Stimulated activated effector memory CD8-positive, alpha-beta T cell treated with anti-CD3 and anti-CD28 coated beads, Interleukin-12 subunit alpha, Interleukin-12 subunit beta, amount 100 ng/mL, for 72 hours (primary cell): Measurements from ENCODE around the gene SNX22.
"Not testable (repeated sequence)": the region's sequence is repeated elsewhere in the genome, so short reads cannot be mapped to it uniquely, and the experiment has no call there.

Experiments
- ATAC-seq: fragments of 150-1000 bp; cut with Tn5 transposase; 2 replicates; pipeline ENCODE4 v1.10.0; 2021
- DNase-seq, 2 donors: peaks; one replicate each; pipeline ENCODE4 v3.0.0; 2021 to 2022; ENCODE audit warnings: low spot score in 2 of 2
- H3K27ac Mint-ChIP-seq: one replicate; pipeline ENCODE4 v1.8.0; 2022; ENCODE audit warnings: mild to moderate bottlenecking, mixed read lengths
- H3K36me3 Mint-ChIP-seq: one replicate; pipeline ENCODE4 v1.8.0; 2022; ENCODE audit warnings: mild to moderate bottlenecking, mixed read lengths
- H3K4me1 Mint-ChIP-seq: one replicate; pipeline ENCODE4 v1.8.0; 2022; ENCODE audit warnings: mixed read lengths
- H3K4me3 Mint-ChIP-seq: one replicate; pipeline ENCODE4 v1.8.0; 2022; ENCODE audit warnings: mild to moderate bottlenecking, mixed read lengths
- H3K9me3 Mint-ChIP-seq: one replicate; pipeline ENCODE4 v1.8.0; 2022; ENCODE audit warnings: mixed read lengths

The SNX22 gene

GRCh38 chr15:64151727-64152506, at the start of gene SNX22:
SNX22 (plus strand) TSS chr15:64151731; CDS start chr15:64151776, 45 bp downstream.
- Mint-ChIP-seq H3K9me3 (no peaks in the 10 kb centered on the region), H3K4me3 (peak within 1 kb of the TSS; percentile 71), H3K4me1 (peaks cover 37% of the 10 kb centered on the region), H3K27ac (no peak within 1 kb of the TSS), H3K36me3 (peaks cover 46% of the 10 kb centered on the region)
- ATAC-seq (peak; percentile 4), DNase-seq (peak; percentile 16 to 62)

GRCh38 chr15:64102497-64102896, 49.0 kb upstream of the SNX22 start:
- ATAC-seq, result no peak
- H3K4me1 Mint-ChIP-seq, result peaks cover 43% of the 10 kb centered on the region
- H3K27ac Mint-ChIP-seq, result no peak overlapping the region

GRCh38 chr15:64105113-64105704, 46.3 kb upstream of the SNX22 start:
- peaks cover 36% of the 10 kb centered on the region for H3K4me1 Mint-ChIP-seq
- DNase-seq, result no peak
- H3K9me3 Mint-ChIP-seq, result no peaks in the 10 kb centered on the region

More at GRCh38 chr15:64102497-64102896, 49.0 kb upstream of the SNX22 start:
- no peak overlapping the region for H3K4me3 Mint-ChIP-seq
- DNase-seq, result no peak
- peaks cover 11% of the 10 kb centered on the region for H3K36me3 Mint-ChIP-seq
- H3K9me3 Mint-ChIP-seq, result no peaks in the 10 kb centered on the region

GRCh38 chr15:64107337-64107736, 44.2 kb upstream of the SNX22 start:
- ATAC-seq, result no peak
- H3K4me1 Mint-ChIP-seq, result peaks cover 54% of the 10 kb centered on the region

More at GRCh38 chr15:64105113-64105704, 46.3 kb upstream of the SNX22 start:
- peaks cover 11% of the 10 kb centered on the region for H3K36me3 Mint-ChIP-seq
- no peak overlapping the region for H3K27ac Mint-ChIP-seq
- no peak for ATAC-seq
- H3K4me3 Mint-ChIP-seq, result no peak overlapping the region

GRCh38 chr15:64110108-64110701, 41.3 kb upstream of the SNX22 start:
- Mint-ChIP-seq H3K4me1 (peaks cover 52% of the 10 kb centered on the region), H3K27ac (peak overlapping the region; percentile 12), H3K36me3 (peaks cover 40% of the 10 kb centered on the region)
- H3K4me3 Mint-ChIP-seq, ATAC-seq, DNase-seq, H3K9me3 Mint-ChIP-seq: not testable (repeated sequence)

More at GRCh38 chr15:64107337-64107736, 44.2 kb upstream of the SNX22 start:
- Mint-ChIP-seq H3K36me3 (peaks cover 17% of the 10 kb centered on the region), H3K9me3 (no peaks in the 10 kb centered on the region), H3K4me3 (no peak overlapping the region), H3K27ac (peak overlapping the region; percentile 10)
- no peak for DNase-seq

- no peaks in the 10 kb centered on the region for H3K9me3 Mint-ChIP-seq
- DNase-seq (no peak), ATAC-seq (peak; percentile 54)
- H3K4me3 Mint-ChIP-seq, result no peak overlapping the region
- H3K36me3 Mint-ChIP-seq, result peaks cover 49% of the 10 kb centered on the region
- H3K27ac Mint-ChIP-seq, result peak overlapping the region; percentile 12
- peaks cover 52% of the 10 kb centered on the region for H3K4me1 Mint-ChIP-seq
These were observed 40.4 kb upstream of the SNX22 start for GRCh38 chr15:64110950-64111678.

GRCh38 chr15:64111679-64112050, 39.9 kb upstream of the SNX22 start:
- Mint-ChIP-seq H3K4me3 (no peak overlapping the region), H3K4me1 (peaks cover 47% of the 10 kb centered on the region), H3K27ac (peak overlapping the region; percentile 12), H3K9me3 (no peaks in the 10 kb centered on the region), H3K36me3 (peaks cover 55% of the 10 kb centered on the region)
- DNase-seq (no peak), ATAC-seq (no peak)

- DNase-seq (no peak), ATAC-seq (no peak)
- H3K4me3 Mint-ChIP-seq, result no peak overlapping the region
- peak overlapping the region; percentile 12 for H3K27ac Mint-ChIP-seq
- H3K4me1 Mint-ChIP-seq, result peaks cover 41% of the 10 kb centered on the region
- no peaks in the 10 kb centered on the region for H3K9me3 Mint-ChIP-seq
- peaks cover 56% of the 10 kb centered on the region for H3K36me3 Mint-ChIP-seq
These were observed 39.3 kb upstream of the SNX22 start for GRCh38 chr15:64112073-64112772.

GRCh38 chr15:64112904-64113303, 38.6 kb upstream of the SNX22 start:
- peak; percentile 89 for ATAC-seq

GRCh38 chr15:64117759-64118487, 33.6 kb upstream of the SNX22 start:
- Mint-ChIP-seq H3K9me3 (no peaks in the 10 kb centered on the region), H3K4me1 (peaks cover under 1% of the 10 kb centered on the region), H3K4me3 (no peak overlapping the region), H3K27ac (peak overlapping the region; percentile 53), H3K36me3 (peaks cover 100% of the 10 kb centered on the region)
- DNase-seq (no peak), ATAC-seq (no peak)

More at GRCh38 chr15:64112904-64113303, 38.6 kb upstream of the SNX22 start:
- Mint-ChIP-seq H3K36me3 (peaks cover 62% of the 10 kb centered on the region), H3K9me3 (no peaks in the 10 kb centered on the region), H3K27ac (peak overlapping the region; percentile 12), H3K4me3 (no peak overlapping the region), H3K4me1 (peaks cover 39% of the 10 kb centered on the region)
- no peak for DNase-seq

- DNase-seq, H3K4me1 Mint-ChIP-seq, H3K9me3 Mint-ChIP-seq, H3K27ac Mint-ChIP-seq, ATAC-seq, H3K4me3 Mint-ChIP-seq: not testable (repeated sequence)
- H3K36me3 Mint-ChIP-seq, result peaks cover 100% of the 10 kb centered on the region
These were observed 31.2 kb upstream of the SNX22 start for GRCh38 chr15:64120322-64120721.

- no peaks in the 10 kb centered on the region for H3K9me3 Mint-ChIP-seq
- ATAC-seq, result no peak
- no peak overlapping the region for H3K27ac Mint-ChIP-seq
- no peak for DNase-seq
- H3K4me3 Mint-ChIP-seq, result no peak overlapping the region
- peaks cover 100% of the 10 kb centered on the region for H3K36me3 Mint-ChIP-seq
- H3K4me1 Mint-ChIP-seq, result no peaks in the 10 kb centered on the region
These were observed 29.9 kb upstream of the SNX22 start for GRCh38 chr15:64121614-64122013.

GRCh38 chr15:64122444-64122843, 29.1 kb upstream of the SNX22 start:
- Mint-ChIP-seq H3K4me3 (no peak overlapping the region), H3K36me3 (peaks cover 100% of the 10 kb centered on the region), H3K27ac (no peak overlapping the region), H3K9me3 (no peaks in the 10 kb centered on the region), H3K4me1 (no peaks in the 10 kb centered on the region)
- no peak for ATAC-seq
- no peak for DNase-seq

- ATAC-seq (no peak), DNase-seq (no peak)
- H3K27ac Mint-ChIP-seq, result no peak overlapping the region
- H3K9me3 Mint-ChIP-seq, result no peaks in the 10 kb centered on the region
- H3K4me3 Mint-ChIP-seq, result no peak overlapping the region
- H3K4me1 Mint-ChIP-seq, result no peaks in the 10 kb centered on the region
- H3K36me3 Mint-ChIP-seq, result peaks cover 100% of the 10 kb centered on the region
These were observed 28.6 kb upstream of the SNX22 start for GRCh38 chr15:64122936-64123351.
